Measurements from ENCODE around the gene IL16. TPM values are rescaled to one million over a fixed set of nuclear protein-coding genes. Genes with fewer than 3 reads are reported as not detected.
A peak's percentile ranks its signal among the peaks of the same experiment; 100 is the strongest.

Gene IL16
- polyA plus RNA-seq, 1 donor (not counting 4 experiments of a cell fraction or from before 2014, with no cell fraction given) = not detected

DNA sequence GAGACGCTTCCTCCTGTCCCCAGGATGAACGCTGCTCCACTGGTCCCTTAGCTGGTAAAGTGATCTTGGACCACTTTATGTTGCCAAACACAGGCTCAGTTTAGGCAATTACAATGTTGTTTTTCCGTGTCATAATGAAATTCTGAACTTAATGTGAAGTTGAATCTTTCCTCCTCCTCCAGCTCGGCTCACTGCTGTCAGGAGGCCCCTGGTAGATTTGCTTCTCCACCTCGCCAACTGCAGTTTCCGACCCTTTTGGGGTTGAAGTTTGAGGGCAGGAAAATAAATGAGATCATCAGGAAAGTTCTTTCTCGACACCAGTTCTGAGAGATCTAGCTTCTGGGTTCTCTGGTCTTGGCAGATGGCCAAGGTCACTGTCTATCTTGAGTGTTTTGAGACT, 34.8 kb upstream of the IL16 start:
- no peak overlapping the region for H2AFZ ChIP-seq (ENCODE audit: control insufficient read depth, low read length)
- no peak overlapping the region for H3K4me3 ChIP-seq (ENCODE audit: control insufficient read depth in 2 of 3, extremely low read depth in 1 of 3, insufficient read depth in 2 of 3, low read depth in 1 of 3, low read length in 3 of 3)
- H3K9me3 ChIP-seq (ENCODE audit: control insufficient read depth, low read depth, low read length) = no peaks in the 10 kb centered on the region
- no peaks in the 10 kb centered on the region for H3K36me3 ChIP-seq (ENCODE audit: control insufficient read depth in 2 of 2, extremely low read depth in 1 of 2, insufficient read depth in 2 of 2, low read length in 2 of 2)
- TF ChIP-seq, protein P1, sequence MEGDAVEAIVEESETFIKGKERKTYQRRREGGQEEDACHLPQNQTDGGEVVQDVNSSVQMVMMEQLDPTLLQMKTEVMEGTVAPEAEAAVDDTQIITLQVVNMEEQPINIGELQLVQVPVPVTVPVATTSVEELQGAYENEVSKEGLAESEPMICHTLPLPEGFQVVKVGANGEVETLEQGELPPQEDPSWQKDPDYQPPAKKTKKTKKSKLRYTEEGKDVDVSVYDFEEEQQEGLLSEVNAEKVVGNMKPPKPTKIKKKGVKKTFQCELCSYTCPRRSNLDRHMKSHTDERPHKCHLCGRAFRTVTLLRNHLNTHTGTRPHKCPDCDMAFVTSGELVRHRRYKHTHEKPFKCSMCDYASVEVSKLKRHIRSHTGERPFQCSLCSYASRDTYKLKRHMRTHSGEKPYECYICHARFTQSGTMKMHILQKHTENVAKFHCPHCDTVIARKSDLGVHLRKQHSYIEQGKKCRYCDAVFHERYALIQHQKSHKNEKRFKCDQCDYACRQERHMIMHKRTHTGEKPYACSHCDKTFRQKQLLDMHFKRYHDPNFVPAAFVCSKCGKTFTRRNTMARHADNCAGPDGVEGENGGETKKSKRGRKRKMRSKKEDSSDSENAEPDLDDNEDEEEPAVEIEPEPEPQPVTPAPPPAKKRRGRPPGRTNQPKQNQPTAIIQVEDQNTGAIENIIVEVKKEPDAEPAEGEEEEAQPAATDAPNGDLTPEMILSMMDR (optimal IDR thresholded peaks at IDR 0.05 in 1 of 3, IDR thresholded peaks at IDR 0.05 in 1 of 3, conservative IDR thresholded peaks at IDR 0.05 in 1 of 3; ENCODE audit: extremely low read depth in 1 of 3, insufficient read depth in 2 of 3, low read length in 3 of 3) = no peak
- TF ChIP-seq EZH2 (IDR thresholded peaks at IDR 0.05; ENCODE audit: low read length) = no peak
- no peaks in the 10 kb centered on the region for H3K9me1 ChIP-seq (ENCODE audit: control insufficient read depth, extremely low read depth, insufficient read depth, low read length)
- dilution Hi-C loops (cut with MboI; ENCODE audit: extremely low pct_ligation_motif_present, low sequenced_read_pairs) = no loop called here
- H3K79me2 ChIP-seq (ENCODE audit: control insufficient read depth, insufficient read depth, low read length) = no peaks in the 10 kb centered on the region
- DNase-seq (ENCODE audit: low read depth, low spot score) = no peak
- no peak overlapping the region for H3K9ac ChIP-seq (ENCODE audit: control insufficient read depth, extremely low read depth, insufficient read depth, low read length)
- no peaks in the 10 kb centered on the region for H3K27me3 ChIP-seq (ENCODE audit: control insufficient read depth, extremely low read depth, insufficient read depth, low read length)
- H3K4me1 ChIP-seq (ENCODE audit: control insufficient read depth, extremely low read depth, insufficient read depth, low read length) = peaks cover 9% of the 10 kb centered on the region
- no peak overlapping the region for H3K27ac ChIP-seq (ENCODE audit: control insufficient read depth, insufficient read depth, low read length)
- FAIRE-seq = no peak
- H4K20me1 ChIP-seq (ENCODE audit: control insufficient read depth, extremely low read depth, insufficient read depth, low read length) = no peaks in the 10 kb centered on the region
- no peak overlapping the region for H3K4me2 ChIP-seq (ENCODE audit: control insufficient read depth, extremely low read depth, insufficient read depth, low read depth, low read length)

DNA sequence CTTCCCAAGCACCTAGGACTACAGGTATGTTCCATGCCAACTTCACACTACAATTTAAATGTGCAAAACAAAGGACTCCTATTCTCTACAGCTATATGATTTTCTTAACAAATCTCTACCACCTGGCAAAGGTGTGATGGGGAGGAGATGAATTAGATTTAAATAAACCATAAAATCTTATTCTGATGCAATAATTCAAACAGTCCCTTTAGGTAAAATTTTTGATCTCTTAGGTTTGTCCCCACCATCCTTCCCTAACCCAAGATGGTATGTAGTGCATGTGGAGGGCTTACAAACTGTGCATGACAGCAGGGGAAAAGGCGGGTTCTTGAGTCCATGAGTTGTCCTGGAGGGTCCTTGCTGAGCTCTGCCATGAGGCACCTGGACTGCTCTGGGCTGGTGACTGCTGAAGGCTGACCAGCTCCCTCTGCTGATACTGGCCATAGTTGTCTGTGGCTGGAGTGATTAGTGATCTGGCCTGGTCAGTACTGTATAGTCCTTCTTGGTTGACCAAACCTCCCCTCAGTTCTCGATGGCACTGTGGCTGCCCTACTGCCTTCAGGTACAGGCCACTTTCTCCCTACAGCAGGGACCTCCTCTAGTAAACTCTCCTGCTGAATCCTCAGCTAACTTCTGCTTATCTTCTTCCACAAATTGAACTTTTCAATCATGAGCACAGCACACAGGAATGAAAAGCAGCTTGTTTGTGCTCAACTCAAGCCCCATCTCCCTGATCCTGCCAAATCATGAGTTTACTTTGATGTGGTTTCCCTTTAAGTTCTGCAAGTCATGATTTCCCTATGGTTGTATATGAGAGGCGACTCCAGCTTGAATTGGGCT, 32.5 kb upstream of the IL16 start:
- H3K9me3 ChIP-seq (ENCODE audit: control insufficient read depth, low read depth, low read length) = no peaks in the 10 kb centered on the region
- H3K4me3 ChIP-seq (ENCODE audit: control insufficient read depth in 2 of 3, extremely low read depth in 1 of 3, insufficient read depth in 2 of 3, low read depth in 1 of 3, low read length in 3 of 3) = no peak overlapping the region
- no peaks in the 10 kb centered on the region for H3K36me3 ChIP-seq (ENCODE audit: control insufficient read depth in 2 of 2, extremely low read depth in 1 of 2, insufficient read depth in 2 of 2, low read length in 2 of 2)
- TF ChIP-seq EZH2 (IDR thresholded peaks at IDR 0.05; ENCODE audit: low read length) = no peak
- TF ChIP-seq, protein P1 (optimal IDR thresholded peaks at IDR 0.05 in 1 of 3, IDR thresholded peaks at IDR 0.05 in 1 of 3, conservative IDR thresholded peaks at IDR 0.05 in 1 of 3; ENCODE audit: extremely low read depth in 1 of 3, insufficient read depth in 2 of 3, low read length in 3 of 3) = peak in 1 of 3 experiments; percentile 38
- H3K27ac ChIP-seq (ENCODE audit: control insufficient read depth, insufficient read depth, low read length) = no peak overlapping the region
- H4K20me1 ChIP-seq (ENCODE audit: control insufficient read depth, extremely low read depth, insufficient read depth, low read length) = no peaks in the 10 kb centered on the region
- H3K79me2 ChIP-seq (ENCODE audit: control insufficient read depth, insufficient read depth, low read length) = no peaks in the 10 kb centered on the region
- peaks cover 3% of the 10 kb centered on the region for H3K4me1 ChIP-seq (ENCODE audit: control insufficient read depth, extremely low read depth, insufficient read depth, low read length)
- FAIRE-seq (no peak), DNase-seq (ENCODE audit: low read depth, low spot score) (no peak)
- no peaks in the 10 kb centered on the region for H3K27me3 ChIP-seq (ENCODE audit: control insufficient read depth, extremely low read depth, insufficient read depth, low read length)
- H3K4me2 ChIP-seq (ENCODE audit: control insufficient read depth, extremely low read depth, insufficient read depth, low read depth, low read length) = no peak overlapping the region
- H2AFZ ChIP-seq (ENCODE audit: control insufficient read depth, low read length) = no peak overlapping the region
- H3K9ac ChIP-seq (ENCODE audit: control insufficient read depth, extremely low read depth, insufficient read depth, low read length) = no peak overlapping the region
- no peaks in the 10 kb centered on the region for H3K9me1 ChIP-seq (ENCODE audit: control insufficient read depth, extremely low read depth, insufficient read depth, low read length)
- dilution Hi-C loops (cut with MboI; ENCODE audit: extremely low pct_ligation_motif_present, low sequenced_read_pairs) = no loop called here

Measured in keratinocyte (primary cell).